Measurements from ENCODE around the gene CCL4. TPM values are rescaled to one million over a fixed set of nuclear protein-coding genes. Genes with fewer than 3 reads are reported as not detected.

CCL4 gene
- total and polyA plus RNA-seq, 2 donors (not counting 1 experiment from before 2014, with no cell fraction given): not detected

- no peaks in the 10 kb centered on the region for H4K20me1 ChIP-seq (ENCODE audit: control insufficient read depth, extremely low read depth, insufficient read depth, low read length)
- no peaks in the 10 kb centered on the region for H3K27me3 ChIP-seq (ENCODE audit: control insufficient read depth, insufficient read depth, low read length)
- no peak overlapping the region for H2AFZ ChIP-seq (ENCODE audit: low read length)
- H3K27ac ChIP-seq (ENCODE audit: insufficient read depth, low read length): no peak overlapping the region
- no peak overlapping the region for H3K4me2 ChIP-seq (ENCODE audit: extremely low read depth, insufficient read depth, low read length)
- DNase-seq (ENCODE audit: low read depth in 2 of 2): no peak
- no peaks in the 10 kb centered on the region for H3K9me3 ChIP-seq (ENCODE audit: control insufficient read depth, insufficient read depth, low read depth, low read length)
- H3K36me3 ChIP-seq (ENCODE audit: control insufficient read depth, insufficient read depth, low read length): no peaks in the 10 kb centered on the region
- H3K9ac ChIP-seq (ENCODE audit: insufficient read depth, low read length): no peak overlapping the region
- H3K79me2 ChIP-seq (ENCODE audit: control insufficient read depth, insufficient read depth, low read length): no peaks in the 10 kb centered on the region
- TF ChIP-seq CTCF (conservative IDR thresholded peaks at IDR 0.05 in 1 of 2, IDR thresholded peaks at IDR 0.05 in 1 of 2; ENCODE audit: low read depth in 1 of 2, low read length in 2 of 2) (no peak), EZH2 (IDR thresholded peaks at IDR 0.05; ENCODE audit: low read length, missing control alignments) (no peak)
- H3K4me1 ChIP-seq (ENCODE audit: control insufficient read depth, extremely low read depth, insufficient read depth, low read length): no peaks in the 10 kb centered on the region
- H3K4me3 ChIP-seq (replicated peaks in 1 of 4; ENCODE audit: control extremely low read depth in 1 of 4, insufficient read depth in 1 of 4, low read depth in 3 of 4, low read length in 4 of 4): no peak overlapping the region
Measured at GRCh38 chr17:36057911-36058310, 45.7 kb upstream of the CCL4 start.

- no peaks in the 10 kb centered on the region for H4K20me1 ChIP-seq (ENCODE audit: control insufficient read depth, extremely low read depth, insufficient read depth, low read length)
- no peak overlapping the region for H3K9ac ChIP-seq (ENCODE audit: insufficient read depth, low read length)
- no peaks in the 10 kb centered on the region for H3K27me3 ChIP-seq (ENCODE audit: control insufficient read depth, insufficient read depth, low read length)
- no peak for TF ChIP-seq CTCF (conservative IDR thresholded peaks at IDR 0.05 in 1 of 2, IDR thresholded peaks at IDR 0.05 in 1 of 2; ENCODE audit: low read depth in 1 of 2, low read length in 2 of 2)
- no peak for TF ChIP-seq EZH2 (IDR thresholded peaks at IDR 0.05; ENCODE audit: low read length, missing control alignments)
- no peak overlapping the region for H2AFZ ChIP-seq (ENCODE audit: low read length)
- no peak overlapping the region for H3K27ac ChIP-seq (ENCODE audit: insufficient read depth, low read length)
- no peaks in the 10 kb centered on the region for H3K36me3 ChIP-seq (ENCODE audit: control insufficient read depth, insufficient read depth, low read length)
- H3K79me2 ChIP-seq (ENCODE audit: control insufficient read depth, insufficient read depth, low read length): no peaks in the 10 kb centered on the region
- no peak overlapping the region for H3K4me3 ChIP-seq (replicated peaks in 1 of 4; ENCODE audit: control extremely low read depth in 1 of 4, insufficient read depth in 1 of 4, low read depth in 3 of 4, low read length in 4 of 4)
- DNase-seq (ENCODE audit: low read depth in 2 of 2): no peak
- H3K9me3 ChIP-seq (ENCODE audit: control insufficient read depth, insufficient read depth, low read depth, low read length): no peaks in the 10 kb centered on the region
- no peaks in the 10 kb centered on the region for H3K4me1 ChIP-seq (ENCODE audit: control insufficient read depth, extremely low read depth, insufficient read depth, low read length)
- H3K4me2 ChIP-seq (ENCODE audit: extremely low read depth, insufficient read depth, low read length): no peak overlapping the region
Measured at GRCh38 chr17:36059406-36059805, 44.2 kb upstream of the CCL4 start.

- no peak for DNase-seq (ENCODE audit: low read depth in 2 of 2)
- H3K27me3 ChIP-seq (ENCODE audit: control insufficient read depth, insufficient read depth, low read length): no peaks in the 10 kb centered on the region
Measured at GRCh38 chr17:36060816-36061215, 42.8 kb upstream of the CCL4 start.

More at GRCh38 chr17:36060816-36061215, 42.8 kb upstream of the CCL4 start:
- no peaks in the 10 kb centered on the region for H3K4me1 ChIP-seq (ENCODE audit: control insufficient read depth, extremely low read depth, insufficient read depth, low read length)
- no peak overlapping the region for H3K9ac ChIP-seq (ENCODE audit: insufficient read depth, low read length)
- no peak overlapping the region for H2AFZ ChIP-seq (ENCODE audit: low read length)
- H3K4me3 ChIP-seq (replicated peaks in 1 of 4; ENCODE audit: control extremely low read depth in 1 of 4, insufficient read depth in 1 of 4, low read depth in 3 of 4, low read length in 4 of 4): no peak overlapping the region
- no peaks in the 10 kb centered on the region for H3K36me3 ChIP-seq (ENCODE audit: control insufficient read depth, insufficient read depth, low read length)
- TF ChIP-seq EZH2 (IDR thresholded peaks at IDR 0.05; ENCODE audit: low read length, missing control alignments) (no peak), CTCF (conservative IDR thresholded peaks at IDR 0.05 in 1 of 2, IDR thresholded peaks at IDR 0.05 in 1 of 2; ENCODE audit: low read depth in 1 of 2, low read length in 2 of 2) (no peak)
- H3K79me2 ChIP-seq (ENCODE audit: control insufficient read depth, insufficient read depth, low read length): no peaks in the 10 kb centered on the region
- H3K4me2 ChIP-seq (ENCODE audit: extremely low read depth, insufficient read depth, low read length): no peak overlapping the region
- no peaks in the 10 kb centered on the region for H3K9me3 ChIP-seq (ENCODE audit: control insufficient read depth, insufficient read depth, low read depth, low read length)
- no peak overlapping the region for H3K27ac ChIP-seq (ENCODE audit: insufficient read depth, low read length)
- H4K20me1 ChIP-seq (ENCODE audit: control insufficient read depth, extremely low read depth, insufficient read depth, low read length): no peaks in the 10 kb centered on the region

All from fibroblast of lung (primary cell).